Caki2 (cell line): ENCODE data around the gene RASGRP4. TPM values are rescaled to one million over a fixed set of nuclear protein-coding genes. Genes with fewer than 3 reads are reported as not detected.
"Not testable (repeated sequence)": the region's sequence is repeated elsewhere in the genome, so short reads cannot be mapped to it uniquely, and the experiment has no call there.

ENCODE experiments used
- DNase-seq: peaks from one replicate; pipeline ENCODE4 v3.0.0-alpha.2; 2015; ENCODE audit warnings: low read depth
- in situ Hi-C: cut with HindIII; loops from 2 replicates; pipeline ENCODE4 v1.10.0; 2016; ENCODE audit warnings: low sequenced_read_pairs, low pct_unique_long_range_greater_than_20kb, mixed read lengths
- total RNA-seq: library from RNA; depleted of rRNA; stranded (reverse); fragments of >200 nt; shearing (Covaris generic); gene quantifications from 2 replicates; pipeline ENCODE4 v1.2.3, GENCODE V29; 2014; ENCODE audit warnings: low replicate concordance; rRNA removed

RASGRP4 gene, protein sequence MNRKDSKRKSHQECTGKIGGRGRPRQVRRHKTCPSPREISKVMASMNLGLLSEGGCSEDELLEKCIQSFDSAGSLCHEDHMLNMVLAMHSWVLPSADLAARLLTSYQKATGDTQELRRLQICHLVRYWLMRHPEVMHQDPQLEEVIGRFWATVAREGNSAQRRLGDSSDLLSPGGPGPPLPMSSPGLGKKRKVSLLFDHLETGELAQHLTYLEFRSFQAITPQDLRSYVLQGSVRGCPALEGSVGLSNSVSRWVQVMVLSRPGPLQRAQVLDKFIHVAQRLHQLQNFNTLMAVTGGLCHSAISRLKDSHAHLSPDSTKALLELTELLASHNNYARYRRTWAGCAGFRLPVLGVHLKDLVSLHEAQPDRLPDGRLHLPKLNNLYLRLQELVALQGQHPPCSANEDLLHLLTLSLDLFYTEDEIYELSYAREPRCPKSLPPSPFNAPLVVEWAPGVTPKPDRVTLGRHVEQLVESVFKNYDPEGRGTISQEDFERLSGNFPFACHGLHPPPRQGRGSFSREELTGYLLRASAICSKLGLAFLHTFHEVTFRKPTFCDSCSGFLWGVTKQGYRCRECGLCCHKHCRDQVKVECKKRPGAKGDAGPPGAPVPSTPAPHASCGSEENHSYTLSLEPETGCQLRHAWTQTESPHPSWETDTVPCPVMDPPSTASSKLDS
- not detected in 2 replicates for total RNA-seq

DNA sequence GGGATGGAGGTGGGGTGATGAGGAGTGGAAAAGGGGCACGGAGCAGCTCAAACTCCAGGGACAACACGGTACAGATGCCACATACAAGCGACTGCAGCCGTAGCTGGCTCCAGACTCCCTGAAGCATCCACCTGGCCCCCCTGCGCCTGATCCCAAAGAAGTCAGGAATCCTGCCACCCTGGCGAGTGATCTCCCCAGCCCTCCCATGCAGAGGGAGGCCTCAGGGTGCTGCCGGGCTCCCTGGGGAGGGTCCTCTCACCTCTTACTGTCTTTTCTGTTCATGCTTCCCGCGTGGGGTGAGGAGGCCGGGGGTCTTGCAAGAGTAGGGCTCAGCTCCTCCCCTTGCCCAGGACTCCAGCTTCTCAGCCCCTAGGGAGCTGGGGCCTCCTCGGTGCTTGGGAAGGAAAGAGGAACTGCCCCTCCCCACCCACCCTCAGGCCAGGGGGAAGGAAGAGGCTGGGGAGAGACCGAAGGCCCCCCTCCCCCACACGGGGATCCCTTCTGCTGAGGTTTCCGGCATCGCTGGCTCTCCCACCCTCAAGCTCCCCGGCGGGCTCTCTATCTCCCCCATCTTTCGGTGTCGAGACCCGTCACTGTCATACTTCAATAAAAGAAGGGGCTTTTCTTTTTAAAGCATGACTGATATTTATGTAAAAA, at the start of gene RASGRP4:
Gene RASGRP4, minus strand, starts transcription at position 410 of the 657 bp plus-strand sequence. Its CDS starts 128 bp downstream, at position 282.
- DNase-seq, result no peak
- in situ Hi-C loops, result no loop called here

DNA sequence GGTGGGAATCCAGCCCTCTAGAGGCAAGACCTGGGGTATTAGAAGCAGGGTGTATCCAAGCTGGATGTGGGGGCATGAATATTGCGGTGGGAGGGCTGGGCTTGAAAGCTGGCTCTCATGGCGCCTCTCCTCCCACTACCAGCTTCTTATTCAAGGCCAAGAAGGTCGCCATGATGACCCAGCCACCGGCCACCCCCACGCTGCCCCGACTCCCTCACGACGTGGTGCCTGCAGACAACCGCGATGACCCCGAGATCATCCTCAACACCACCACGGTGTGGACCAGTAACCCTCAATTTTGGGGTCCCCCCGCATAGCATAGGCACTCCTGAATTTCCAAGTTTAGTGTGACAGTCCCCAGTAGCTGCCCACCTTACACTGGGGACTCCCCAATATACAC, 49.2 kb upstream of the RASGRP4 start:
- in situ Hi-C loops, result no loop called here
- no peak for DNase-seq

DNA sequence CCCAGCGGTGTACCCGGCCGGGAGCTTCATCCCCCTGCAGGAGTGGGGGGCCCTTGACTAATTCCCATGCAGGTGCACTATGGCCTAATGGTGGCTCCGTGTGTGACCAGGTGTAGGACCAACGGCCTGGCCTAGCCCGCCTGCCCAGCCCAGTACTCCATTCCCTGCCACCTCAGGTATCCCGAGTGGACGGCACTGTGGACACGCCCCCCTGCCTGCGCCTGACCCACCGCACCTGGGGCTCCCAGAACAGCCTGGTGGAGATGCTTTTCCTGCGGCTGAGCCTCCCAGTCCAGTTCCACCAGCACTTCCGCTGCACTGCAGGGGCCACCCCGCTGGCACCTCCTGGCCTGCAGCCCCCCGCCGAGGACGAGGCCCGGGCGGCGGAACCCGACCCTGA, 47.2 kb upstream of the RASGRP4 start:
- in situ Hi-C loops, result no loop called here
- no peak for DNase-seq

DNA sequence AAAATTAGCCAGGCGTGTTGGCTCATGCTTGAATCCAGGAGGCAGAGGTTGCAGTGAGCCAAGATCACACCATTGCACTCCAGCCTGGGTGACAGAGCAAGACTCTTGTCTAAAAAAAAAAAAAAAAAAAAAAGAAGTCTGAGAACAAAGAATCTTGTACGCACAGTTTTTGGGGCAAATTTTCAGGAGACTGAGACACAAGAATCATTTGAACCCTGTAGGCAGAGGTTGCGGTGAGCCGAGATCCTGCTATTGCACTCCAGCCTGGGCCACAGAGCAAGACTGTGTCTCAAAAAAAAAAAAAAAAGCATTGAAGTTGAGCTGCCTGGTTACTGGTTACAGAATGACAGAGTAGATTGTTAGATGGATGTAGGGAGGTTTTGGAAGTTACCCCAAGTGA, 46.7 kb upstream of the RASGRP4 start:
- DNase-seq, in situ Hi-C loops: not testable (repeated sequence)

DNA sequence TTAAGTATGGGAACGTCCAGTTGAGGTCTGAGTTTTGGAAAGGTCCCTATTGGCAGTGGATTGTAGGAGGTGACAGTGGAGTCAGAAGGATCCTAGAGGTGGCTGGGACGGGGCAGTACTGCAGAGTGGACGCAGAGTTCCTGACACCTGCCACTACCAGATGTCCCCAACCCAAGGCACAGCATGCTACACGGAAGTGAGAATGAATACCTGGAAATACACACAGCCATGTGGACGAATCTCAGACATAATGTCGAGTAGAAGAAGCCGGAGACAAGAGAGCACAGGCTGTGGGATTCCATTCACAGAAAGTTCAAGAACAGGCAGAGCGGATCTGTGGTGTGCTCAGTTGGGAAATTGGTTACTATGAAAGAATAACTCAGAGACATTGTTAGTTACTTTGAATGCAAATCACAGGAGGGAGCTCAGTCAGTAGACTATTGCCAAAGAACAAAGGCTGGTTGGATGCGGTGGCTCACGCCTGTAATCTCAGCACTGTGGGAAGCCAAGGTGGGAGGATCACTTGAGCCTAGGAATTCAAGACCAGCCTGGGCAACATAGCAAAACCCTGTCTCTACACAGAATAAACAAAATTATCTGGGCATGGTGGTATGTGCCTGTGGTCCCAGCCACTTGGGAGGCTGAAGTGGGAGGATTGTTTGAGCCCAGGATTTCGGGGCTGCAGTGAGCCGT, 44.9 kb upstream of the RASGRP4 start:
- in situ Hi-C loops, result no loop called here

DNA sequence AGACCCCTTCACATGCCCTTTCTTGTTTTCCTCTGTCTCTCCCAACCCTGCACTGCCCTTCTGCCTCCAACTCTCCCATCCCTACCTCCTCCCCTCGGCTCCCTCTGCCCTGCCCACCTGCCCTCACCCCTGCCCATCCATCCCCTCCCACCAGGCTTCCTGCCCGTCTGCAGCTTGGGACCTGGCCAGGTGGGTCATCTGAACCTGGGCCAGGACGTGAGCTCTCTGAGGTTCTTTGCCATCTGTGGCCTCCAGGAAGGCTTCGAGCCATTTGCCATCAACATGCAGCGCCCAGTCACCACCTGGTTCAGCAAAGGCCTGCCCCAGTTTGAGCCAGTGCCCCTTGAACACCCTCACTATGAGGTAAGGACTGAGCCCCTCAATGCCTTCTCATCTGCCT, 43.1 kb upstream of the RASGRP4 start:
- in situ Hi-C loops, result no loop called here
- DNase-seq, result no peak

More for the DNA sequence above, 44.9 kb upstream of the RASGRP4 start:
- DNase-seq, result no peak

DNA sequence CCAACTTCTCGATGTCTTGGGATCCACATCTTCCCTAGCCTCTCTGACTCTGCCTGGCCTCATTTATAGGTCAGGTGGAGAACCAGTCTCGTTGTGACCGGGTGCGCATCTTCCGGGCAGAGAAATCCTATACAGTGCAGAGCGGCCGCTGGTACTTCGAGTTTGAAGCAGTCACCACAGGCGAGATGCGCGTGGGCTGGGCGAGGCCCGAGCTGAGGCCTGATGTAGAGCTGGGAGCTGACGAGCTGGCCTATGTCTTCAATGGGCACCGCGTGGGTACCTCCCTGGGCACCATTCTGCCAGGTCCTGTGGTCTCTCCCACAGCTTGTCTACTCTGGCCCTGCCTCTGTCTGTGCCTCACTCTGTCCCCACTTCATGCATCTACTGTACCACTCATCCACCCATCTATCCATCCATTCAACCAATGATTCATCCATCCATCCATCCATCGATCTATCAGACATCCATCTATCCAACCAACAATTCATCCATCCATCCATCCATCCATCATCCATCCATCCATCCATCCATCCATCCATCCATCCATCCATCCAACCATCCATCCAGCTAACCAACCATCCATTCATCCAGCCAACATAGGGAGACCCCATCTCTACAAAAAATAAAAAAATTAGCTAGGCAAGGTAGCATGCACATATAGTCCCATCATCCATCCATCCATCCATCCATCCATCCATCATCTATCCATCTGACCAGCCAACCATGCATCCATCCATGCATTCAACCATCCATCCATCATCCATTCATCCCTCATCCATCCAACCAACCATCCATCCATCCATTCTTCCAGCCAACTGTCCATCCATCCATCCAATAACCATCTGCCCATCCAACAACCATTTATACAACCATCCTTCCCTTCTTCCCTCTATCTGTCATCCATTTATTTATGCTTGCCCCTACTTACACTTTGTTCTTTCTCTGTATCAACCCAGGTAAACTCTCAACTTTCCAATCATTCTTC, 41.8 kb upstream of the RASGRP4 start:
- in situ Hi-C loops, result no loop called here
- no peak for DNase-seq

DNA sequence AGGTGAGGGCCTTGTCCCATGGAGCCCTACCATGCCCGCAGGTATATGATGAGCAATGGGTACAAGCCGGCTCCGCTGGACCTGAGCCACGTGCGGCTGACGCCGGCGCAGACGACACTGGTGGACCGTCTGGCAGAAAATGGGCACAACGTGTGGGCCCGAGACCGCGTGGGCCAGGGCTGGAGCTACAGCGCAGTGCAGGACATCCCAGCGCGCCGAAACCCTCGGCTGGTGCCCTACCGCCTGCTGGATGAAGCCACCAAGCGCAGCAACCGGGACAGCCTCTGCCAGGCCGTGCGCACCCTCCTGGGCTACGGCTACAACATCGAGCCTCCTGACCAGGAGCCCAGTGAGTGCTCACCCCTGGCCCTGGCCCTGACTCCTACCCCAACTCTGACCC, 40.0 kb upstream of the RASGRP4 start:
- in situ Hi-C loops, result no loop called here
- DNase-seq, result no peak

DNA sequence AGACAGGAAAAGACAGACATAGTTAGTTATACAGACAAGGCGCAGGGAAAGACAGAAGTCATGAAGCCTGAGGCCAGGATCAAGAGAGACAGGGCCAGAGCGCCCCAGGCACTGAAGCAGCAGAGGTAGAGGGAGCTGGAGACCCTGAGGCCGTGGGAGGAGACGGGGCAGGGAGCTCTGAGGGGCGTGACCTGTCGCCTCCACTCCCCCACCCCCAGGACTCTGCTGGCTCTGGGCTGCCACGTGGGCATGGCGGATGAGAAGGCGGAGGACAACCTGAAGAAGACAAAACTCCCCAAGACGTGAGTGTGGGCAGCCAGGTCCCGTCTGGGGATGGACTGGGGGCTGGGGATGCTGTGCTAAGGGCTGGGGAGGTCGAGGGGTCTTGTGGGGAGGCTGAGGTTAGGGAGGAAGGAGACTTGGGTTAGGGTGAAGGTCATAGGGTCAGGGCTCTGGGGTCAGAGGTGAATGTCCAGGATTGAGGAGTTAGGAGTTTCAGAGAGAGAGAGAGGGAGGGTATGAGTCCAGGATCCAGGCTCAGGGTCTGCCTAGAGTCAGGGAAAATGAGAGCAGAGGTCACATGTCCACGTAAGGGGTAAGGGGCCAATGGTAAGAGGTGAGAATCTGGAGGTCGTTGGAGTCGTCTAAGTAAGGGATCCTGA, 38.5 kb upstream of the RASGRP4 start:
- in situ Hi-C loops, result no loop called here

DNA sequence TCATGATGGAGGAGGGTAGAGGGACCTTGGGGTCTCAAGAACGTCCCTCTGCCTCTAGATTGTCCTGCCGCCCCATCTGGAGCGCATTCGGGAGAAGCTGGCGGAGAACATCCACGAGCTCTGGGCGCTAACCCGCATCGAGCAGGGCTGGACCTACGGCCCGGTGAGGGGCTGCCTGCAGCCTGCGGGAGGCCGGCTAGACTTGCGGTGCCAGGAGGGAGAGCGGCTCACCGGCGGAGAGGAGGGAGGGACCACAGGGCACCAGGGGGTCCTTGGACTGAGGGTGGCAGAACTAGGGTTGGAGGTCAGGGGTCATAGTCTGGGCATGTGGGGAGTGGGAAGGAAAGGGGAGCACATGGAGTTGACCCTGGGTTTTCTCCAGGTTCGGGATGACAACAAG, 37.3 kb upstream of the RASGRP4 start:
- DNase-seq, result no peak
- in situ Hi-C loops, result no loop called here

More for the DNA sequence above, 38.5 kb upstream of the RASGRP4 start:
- DNase-seq, result no peak

DNA sequence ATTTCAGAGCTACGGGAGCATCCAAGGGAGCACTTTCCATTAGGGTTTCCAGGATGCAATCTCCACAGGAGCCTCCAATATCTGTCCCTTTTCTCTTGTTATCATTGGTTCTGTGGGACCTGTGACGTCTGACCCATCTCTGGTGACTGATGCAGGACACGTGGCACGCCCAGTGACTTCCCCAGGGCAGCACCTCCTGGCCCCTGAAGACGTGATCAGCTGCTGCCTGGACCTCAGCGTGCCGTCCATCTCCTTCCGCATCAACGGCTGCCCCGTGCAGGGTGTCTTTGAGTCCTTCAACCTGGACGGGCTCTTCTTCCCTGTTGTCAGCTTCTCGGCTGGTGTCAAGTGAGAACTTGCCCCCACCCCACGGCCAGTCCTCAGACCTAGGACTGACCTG, 33.0 kb upstream of the RASGRP4 start:
- DNase-seq, result no peak
- in situ Hi-C loops, result no loop called here

DNA sequence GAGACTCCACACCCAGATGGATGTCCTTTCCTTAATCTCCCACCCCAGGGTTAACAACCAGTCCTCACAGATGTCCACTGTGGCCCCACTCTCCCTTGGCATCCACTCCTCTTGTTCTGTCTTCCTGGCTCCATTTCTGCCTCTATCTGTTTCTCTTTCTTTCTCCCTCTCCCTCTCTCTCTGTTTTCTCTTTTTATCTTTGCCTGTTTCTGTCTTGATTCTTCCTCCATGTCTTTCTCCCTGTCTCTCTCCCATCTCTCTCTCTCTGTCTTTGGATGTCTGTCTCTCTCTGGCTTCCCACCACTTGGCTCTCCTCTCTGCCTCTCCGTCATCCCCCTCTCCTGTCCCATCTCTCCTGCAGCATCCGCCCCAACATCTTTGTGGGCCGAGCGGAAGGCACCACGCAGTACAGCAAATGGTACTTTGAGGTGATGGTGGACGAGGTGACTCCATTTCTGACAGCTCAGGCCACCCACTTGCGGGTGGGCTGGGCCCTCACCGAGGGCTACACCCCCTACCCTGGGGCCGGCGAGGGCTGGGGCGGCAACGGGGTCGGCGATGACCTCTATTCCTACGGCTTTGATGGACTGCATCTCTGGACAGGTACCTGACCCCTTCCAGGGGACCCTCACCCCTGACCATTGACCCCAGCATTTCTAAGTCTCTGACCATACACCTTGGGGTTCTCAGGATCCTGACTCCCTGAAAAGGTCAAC, 31.8 kb upstream of the RASGRP4 start:
- in situ Hi-C loops, result no loop called here
- DNase-seq, result no peak

DNA sequence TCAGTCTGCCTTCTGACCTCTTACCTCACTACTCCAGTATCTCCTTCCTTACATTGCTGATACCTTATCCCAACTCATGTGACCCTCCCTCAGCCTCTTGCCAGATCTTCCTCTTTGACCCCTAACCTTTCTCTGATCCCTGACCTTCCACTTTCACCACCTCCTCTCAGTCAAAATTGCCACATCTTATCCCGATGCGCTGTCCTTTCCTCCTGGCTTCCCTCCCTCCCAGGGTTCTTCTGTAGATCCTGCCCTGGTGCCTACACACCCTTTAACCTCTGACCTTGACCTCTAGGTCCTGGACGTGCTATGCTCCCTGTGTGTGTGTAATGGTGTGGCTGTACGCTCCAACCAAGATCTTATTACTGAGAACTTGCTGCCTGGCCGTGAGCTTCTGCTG, 31.2 kb upstream of the RASGRP4 start:
- in situ Hi-C loops, result no loop called here

DNA sequence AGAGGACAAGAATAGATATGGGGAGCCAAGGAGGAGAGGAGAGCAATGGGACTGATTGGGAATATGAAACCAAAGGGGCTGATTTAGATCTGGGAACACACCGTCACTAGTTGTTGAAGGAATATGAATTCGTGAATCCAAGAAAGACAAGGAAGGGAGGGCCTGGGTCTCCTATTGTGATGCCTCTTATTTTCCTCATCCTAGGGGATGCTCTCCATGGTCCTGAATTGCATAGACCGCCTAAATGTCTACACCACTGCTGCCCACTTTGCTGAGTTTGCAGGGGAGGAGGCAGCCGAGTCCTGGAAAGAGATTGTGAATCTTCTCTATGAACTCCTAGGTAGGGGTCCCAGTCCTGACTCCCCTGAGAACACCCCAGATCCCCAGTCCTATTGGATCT, 29.0 kb upstream of the RASGRP4 start:
- in situ Hi-C loops, result no loop called here
- peak; percentile 43 for DNase-seq

More for the DNA sequence above, 31.2 kb upstream of the RASGRP4 start:
- no peak for DNase-seq

DNA sequence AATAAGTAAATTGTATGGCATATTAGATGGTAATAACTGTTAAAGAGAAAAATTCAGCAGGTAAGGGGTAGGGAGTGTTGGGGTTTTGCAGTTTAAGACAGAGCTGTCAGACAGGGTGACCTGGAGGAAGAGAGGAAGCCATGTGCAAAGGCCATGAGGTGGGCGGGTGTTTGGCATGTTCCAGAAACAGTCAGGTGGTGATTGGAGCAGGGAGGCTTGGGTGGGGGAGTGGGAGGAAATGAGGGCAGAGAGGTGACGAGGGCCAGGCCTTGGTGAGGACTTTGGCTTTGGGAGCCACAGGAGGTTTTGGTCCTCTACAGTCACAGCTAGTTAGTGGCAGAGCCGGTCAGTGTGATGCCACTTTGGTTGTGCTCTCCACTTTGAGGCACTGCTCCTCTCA, 27.6 kb upstream of the RASGRP4 start:
- in situ Hi-C loops, result no loop called here
- DNase-seq, result no peak
